EH (cell line): ENCODE data around the gene MFAP4.
"Not testable (repeated sequence)": the region's sequence is repeated elsewhere in the genome, so short reads cannot be mapped to it uniquely, and the experiment has no call there.

Experiments used
- DNase-seq: peaks from one replicate; pipeline ENCODE4 v3.0.0-alpha.2; 2015; ENCODE audit warnings: low read depth

MFAP4 gene

GRCh38 chr17:19370493-19370960, 16.5 kb downstream of the MFAP4 start:
- DNase-seq = no peak

DNA sequence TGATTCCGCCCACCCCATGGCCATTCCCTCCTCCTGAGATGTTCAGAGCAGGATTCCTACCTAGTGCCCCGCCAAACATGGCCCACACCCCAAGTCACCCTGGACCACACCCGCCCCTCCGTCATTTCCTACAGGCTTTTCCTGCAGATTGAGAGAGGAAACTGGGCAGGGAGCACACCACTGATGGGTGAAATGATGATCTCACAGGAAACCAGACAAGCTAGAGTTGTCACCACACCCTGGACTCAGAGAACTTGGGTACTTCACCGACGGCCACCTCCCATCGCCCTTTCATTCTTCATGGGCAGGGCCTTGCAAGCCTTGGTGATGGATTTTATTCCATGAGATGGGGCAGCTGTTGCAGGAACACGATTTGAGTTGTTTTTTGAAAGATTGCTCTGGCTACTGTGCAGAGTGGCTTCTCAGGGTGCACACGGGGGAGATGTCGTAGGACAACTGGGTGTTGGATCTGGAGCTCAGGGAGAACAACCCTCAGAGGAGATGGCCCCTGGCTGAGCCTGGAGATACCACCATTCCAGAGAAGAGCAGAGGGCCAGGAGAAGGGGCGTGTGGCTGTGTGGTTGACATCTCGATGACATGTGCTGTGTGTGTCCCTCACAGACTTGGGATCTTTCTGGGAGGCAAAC, 17.0 kb downstream of the MFAP4 start:
- DNase-seq = no peak

- no peak for DNase-seq
Observed at GRCh38 chr17:19369107-19369778, 17.7 kb downstream of the MFAP4 start.

GRCh38 chr17:19368229-19368628, 18.8 kb downstream of the MFAP4 start:
- DNase-seq = peak; percentile 63

GRCh38 chr17:19366637-19366972, 20.4 kb downstream of the MFAP4 start:
- no peak for DNase-seq

GRCh38 chr17:19365833-19366636, 21.0 kb downstream of the MFAP4 start:
- DNase-seq = no peak

DNA sequence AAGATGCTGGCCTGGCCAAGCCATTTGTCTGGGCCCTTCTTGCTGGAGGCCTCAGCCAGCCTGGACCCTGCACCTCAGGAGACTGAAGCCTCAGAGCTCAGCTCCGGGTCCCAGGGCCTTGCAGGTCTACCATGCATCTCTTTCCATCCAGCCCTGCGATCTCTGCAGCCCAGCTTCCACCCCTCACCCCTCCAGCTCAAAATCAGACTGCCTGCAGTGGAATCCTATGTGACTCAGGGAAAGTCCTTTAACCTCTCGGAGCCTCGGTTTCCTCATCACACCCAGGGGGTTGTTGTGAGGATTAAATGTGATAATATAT, 21.5 kb downstream of the MFAP4 start:
- no peak for DNase-seq

GRCh38 chr17:19364699-19365498, 22.1 kb downstream of the MFAP4 start:
- DNase-seq = peak; percentile 52

DNA sequence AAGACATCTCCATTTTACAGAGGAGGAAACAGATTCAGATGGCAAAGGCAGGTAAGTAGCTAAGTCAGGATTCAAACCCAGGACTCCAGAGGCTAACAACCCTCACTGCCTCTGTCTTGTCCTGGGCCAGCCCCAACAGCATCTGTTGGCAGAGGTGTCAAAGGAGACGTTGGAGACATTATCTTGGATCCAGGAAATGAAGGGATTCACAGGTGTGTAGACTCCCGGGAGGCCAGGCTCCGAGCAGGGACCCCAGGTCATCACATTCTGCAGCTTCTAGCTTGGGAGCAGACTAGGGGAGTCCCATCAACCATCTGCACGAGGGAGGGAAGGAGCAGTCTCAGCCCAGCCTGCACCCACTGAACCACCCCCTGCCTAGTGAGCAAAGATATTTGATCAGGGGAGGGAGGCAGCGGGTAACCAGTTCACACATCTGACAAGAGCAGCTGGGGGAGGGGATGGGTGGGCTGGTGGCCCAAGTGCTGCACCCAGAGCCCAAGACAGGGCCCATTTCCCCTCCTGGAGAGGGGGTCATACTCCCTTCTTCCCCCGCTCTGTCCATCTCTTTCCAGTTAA, 23.4 kb downstream of the MFAP4 start:
- no peak for DNase-seq

GRCh38 chr17:19363114-19363438, 23.9 kb downstream of the MFAP4 start:
- DNase-seq = no peak

GRCh38 chr17:19362277-19363113, 24.5 kb downstream of the MFAP4 start, which contains the start of gene B9D1:
Gene B9D1, minus strand, starts transcription at chr17:19362723. Its CDS starts 154 bp downstream, at chr17:19362569.
- peak; percentile 90 for DNase-seq

- no peak for DNase-seq
Observed at GRCh38 chr17:19361944-19362276, 25.1 kb downstream of the MFAP4 start.

- no peak for DNase-seq
Observed at GRCh38 chr17:19361326-19361725, 25.7 kb downstream of the MFAP4 start.

DNA sequence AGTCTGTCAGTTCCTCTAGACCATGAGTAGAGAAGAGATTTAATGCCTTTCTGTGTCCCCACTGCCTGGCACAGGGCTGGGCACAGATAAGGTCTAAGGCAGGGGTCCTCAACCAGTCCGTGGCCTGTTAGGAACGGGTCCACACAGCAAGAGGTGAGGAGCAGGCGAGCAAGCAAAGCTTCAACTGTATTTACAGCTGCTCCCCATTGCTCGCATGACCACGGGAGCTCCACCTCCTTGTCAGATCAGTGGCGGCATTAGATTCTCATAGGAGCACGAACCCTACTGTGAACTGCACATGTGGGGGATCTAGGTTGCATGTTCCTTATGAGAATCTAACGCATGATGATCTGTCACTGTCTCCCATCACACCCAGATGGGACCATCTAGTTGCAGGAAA, 26.2 kb downstream of the MFAP4 start:
- no peak for DNase-seq

DNA sequence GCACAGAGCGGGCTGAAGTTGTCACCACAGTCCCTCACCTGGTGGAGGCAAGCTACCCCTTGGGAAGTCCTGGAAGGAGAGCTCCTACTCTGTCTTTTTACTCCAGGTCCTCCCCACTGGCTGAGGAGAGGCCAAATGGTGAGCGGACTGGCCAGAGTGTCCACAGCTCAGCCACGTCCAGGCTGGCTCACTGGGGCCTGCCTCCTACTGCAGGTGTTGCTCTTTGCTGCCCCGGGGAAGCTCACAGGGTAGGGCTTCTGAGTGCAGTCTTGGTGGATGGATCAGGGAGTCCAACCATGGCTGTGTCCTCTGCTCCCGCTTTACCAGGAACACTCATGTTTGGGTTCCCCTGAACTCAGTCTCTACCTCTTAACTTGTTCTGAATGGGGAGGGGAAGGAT, 27.1 kb downstream of the MFAP4 start:
- no peak for DNase-seq

DNA sequence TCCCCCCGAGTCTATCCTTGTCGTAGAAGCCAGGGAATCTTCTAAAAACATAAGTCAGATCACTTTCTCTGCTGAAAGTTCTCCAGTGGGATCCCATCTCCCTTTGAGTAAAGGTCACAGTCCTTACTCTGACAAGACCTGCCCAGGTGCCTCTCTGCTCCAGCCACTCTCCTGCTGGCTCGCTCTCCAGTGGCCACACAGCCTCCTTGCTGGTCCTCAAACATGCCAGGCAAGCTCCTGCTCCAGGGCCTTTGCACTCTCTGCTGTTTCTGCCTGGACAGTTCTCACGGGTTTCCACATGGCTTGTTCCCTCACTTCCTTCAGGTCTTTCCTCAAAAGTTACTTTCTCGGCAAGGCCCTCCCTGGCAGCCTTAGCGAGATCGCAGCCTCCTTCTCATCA, 27.8 kb downstream of the MFAP4 start:
- DNase-seq = no peak

DNA sequence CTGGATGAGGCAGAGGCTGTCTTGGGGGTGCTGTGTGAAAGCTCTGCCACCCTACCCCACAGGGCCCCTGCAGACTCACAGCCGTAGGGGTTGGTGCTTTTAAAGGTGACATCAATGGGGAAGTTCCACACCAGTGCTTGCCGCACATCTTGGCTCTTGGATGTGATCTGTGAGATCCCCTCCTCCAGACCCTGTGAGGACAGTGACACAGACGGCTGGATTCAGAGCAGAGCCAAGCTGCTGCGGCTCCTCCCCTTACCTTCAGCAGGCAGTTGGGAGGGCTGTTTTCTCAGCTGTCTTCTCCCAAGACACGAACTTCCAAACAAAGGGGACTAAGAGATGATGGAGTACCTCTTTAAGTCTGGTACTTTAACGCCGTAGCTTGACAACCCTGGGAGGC, 29.2 kb downstream of the MFAP4 start:
- DNase-seq = no peak

GRCh38 chr17:19357351-19357750, 29.6 kb downstream of the MFAP4 start:
- DNase-seq = no peak

DNA sequence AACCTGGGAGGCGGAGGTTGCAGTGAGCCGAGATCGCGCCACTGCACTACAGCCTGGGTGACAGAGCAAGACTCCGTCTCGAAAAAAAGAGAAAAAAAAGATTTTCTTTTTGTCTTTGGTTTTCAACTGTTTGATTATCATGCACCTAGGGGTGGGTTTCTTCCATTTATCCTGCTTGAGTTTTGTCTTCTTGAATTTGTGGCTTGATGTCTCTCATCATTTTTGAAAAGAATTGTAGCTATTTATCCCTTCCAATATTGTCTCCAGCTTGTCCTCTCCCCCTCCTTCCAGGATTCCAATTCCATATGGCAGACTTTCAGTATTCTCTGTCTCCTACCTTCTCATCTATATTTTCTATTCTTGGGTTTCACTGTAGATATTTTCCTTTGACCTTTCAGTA, 32.2 kb downstream of the MFAP4 start:
- no peak for DNase-seq

GRCh38 chr17:19353401-19353800, 33.6 kb downstream of the MFAP4 start:
- not testable (repeated sequence) for DNase-seq

GRCh38 chr17:19348806-19349205, 38.2 kb downstream of the MFAP4 start:
- no peak for DNase-seq
